GM19372 (cell line): Measurements from ENCODE around the gene STYXL1.

Source experiments
- ATAC-seq: cut with Tn5 transposase; IDR thresholded peaks from one replicate; pipeline ENCODE4 v1.9.1; 2021; ENCODE audit warnings: mild to moderate bottlenecking, low read depth, moderate library complexity; ENCODE audit not compliant: unreplicated experiment

Gene STYXL1

GRCh38 chr7:75995052-75995471 is 52.7 kb downstream of the STYXL1 start:
- ATAC-seq, result no peak

GRCh38 chr7:75994388-75995051 is 53.3 kb downstream of the STYXL1 start, which contains the start of gene TMEM120A:
Gene TMEM120A, minus strand, starts transcription at chr7:75994595. Its CDS starts 25 bp downstream, at chr7:75994570.
- peak; percentile 95 for ATAC-seq

- no peak for ATAC-seq
Observed at GRCh38 chr7:75993689-75994387, 54.0 kb downstream of the STYXL1 start.

- no peak for ATAC-seq
Observed at GRCh38 chr7:75992083-75992755, 55.6 kb downstream of the STYXL1 start.

GRCh38 chr7:75991531-75992082 is 56.2 kb downstream of the STYXL1 start:
- ATAC-seq, result no peak

GRCh38 chr7:75989500-75990388 is 58.1 kb downstream of the STYXL1 start:
- ATAC-seq, result no peak

GRCh38 chr7:75988568-75989499 is 59.0 kb downstream of the STYXL1 start:
- no peak for ATAC-seq

- ATAC-seq, result no peak
Observed at GRCh38 chr7:75987805-75988567, 59.8 kb downstream of the STYXL1 start.

GRCh38 chr7:75987026-75987804 is 60.6 kb downstream of the STYXL1 start:
- no peak for ATAC-seq

GRCh38 chr7:75986147-75986781 is 61.5 kb downstream of the STYXL1 start:
- no peak for ATAC-seq

GRCh38 chr7:75985518-75986146 is 62.2 kb downstream of the STYXL1 start:
- no peak for ATAC-seq

GRCh38 chr7:75985009-75985517 is 62.7 kb downstream of the STYXL1 start:
- ATAC-seq, result no peak

- ATAC-seq, result no peak
Observed at GRCh38 chr7:75984130-75985008, 63.4 kb downstream of the STYXL1 start.

- no peak for ATAC-seq
Observed at GRCh38 chr7:75983471-75984129, 64.2 kb downstream of the STYXL1 start.
